H1 (cell line): ENCODE data around the gene SPARC. TPM values are rescaled to one million over a fixed set of nuclear protein-coding genes. Genes with fewer than 3 reads are reported as not detected.

Experiments
- EP300 ChIP-seq, 2 experiments: IDR thresholded peaks; 1 replicate in 1 of 2; 2 replicates in 1 of 2; pipeline ENCODE4 v1.6.1; 2011 to 2012; ENCODE audit warnings: low read depth in 2 of 2, low read length in 2 of 2, mild to moderate bottlenecking in 2 of 2, borderline replicate concordance in 1 of 2, inconsistent platforms in 1 of 2, moderate library complexity in 1 of 2
- EZH2 ChIP-seq: fragments of 200-600 bp; sonication (generic); IDR thresholded peaks from 2 replicates; pipeline ENCODE4 v1.7.1; 2012; ENCODE audit warnings: low read depth, mild to moderate bottlenecking, moderate library complexity, low read length, inconsistent platforms; ENCODE audit not compliant: severe bottlenecking
- FOSL1 ChIP-seq: IDR thresholded peaks from 2 replicates; pipeline ENCODE4 v1.6.1; 2011; ENCODE audit warnings: mild to moderate bottlenecking, low read depth, low read length, moderate library complexity; ENCODE audit not compliant: insufficient read depth
- KDM1A ChIP-seq: fragments of 200-600, 300-600 bp; sonication (generic); IDR thresholded peaks from 2 replicates; pipeline ENCODE4 v1.7.1; 2016; ENCODE audit warnings: mild to moderate bottlenecking, low read length, borderline replicate concordance
- NANOG ChIP-seq: IDR thresholded peaks from 2 replicates; pipeline ENCODE4 v1.6.1; 2011; ENCODE audit warnings: low read length, low read depth, mild to moderate bottlenecking, inconsistent platforms; ENCODE audit not compliant: insufficient read depth, poor library complexity, severe bottlenecking
- RNF2 ChIP-seq: fragments of 200-900, 300-1000 bp; sonication (generic); IDR thresholded peaks from 2 replicates; pipeline ENCODE4 v1.7.1; 2016; ENCODE audit warnings: borderline replicate concordance, low read depth, mild to moderate bottlenecking, antibody characterized with exemption, low read length; ENCODE audit not compliant: poor library complexity, severe bottlenecking; ENCODE audit errors: missing control alignments
- ZNF274 ChIP-seq: IDR thresholded peaks from 2 replicates; pipeline ENCODE4 v1.7.0; 2012; ENCODE audit warnings: low read length, borderline replicate concordance; ENCODE audit errors: extremely low read depth
- polyA plus RNA-seq, 7 experiments: library from polyadenylated mRNA; depleted of rRNA in 3 of 7; stranded (reverse) in 5 of 7; unstranded in 2 of 7; fragments of >200 nt in 5 of 7; fragments of 200-250 nt in 2 of 7; gene quantifications; 1 replicate in 5 of 7; 2 replicates in 1 of 7; 4 replicates in 1 of 7; pipeline versions ENCODE4 v1.2.1 to v1.2.3, GENCODE V29; 2011 to 2013; ENCODE audit warnings: missing spikeins in 2 of 7, mixed read lengths in 2 of 7
- total RNA-seq: library from RNA; stranded (reverse); fragmentation: NEBNext Ultra II Directional; extraction: Animal tissue kit (Norgen Biotek cat#: 25700); gene quantifications from 2 replicates; pipeline ENCODE4 v1.2.1, GENCODE V29; 2021

SPARC gene
- total and polyA plus RNA-seq, 2 of the 8 experiments (the other 6 are each of a cell fraction or from before 2014, with no cell fraction given) = 375 to 438 TPM

GRCh38 chr5:151679421-151680155 is 7.1 kb downstream of the SPARC start (continued):
- TF ChIP-seq ZNF274 = no peak
- no peak for TF ChIP-seq KDM1A
- no peak for TF ChIP-seq NANOG
- TF ChIP-seq RNF2 = no peak
- no peak for TF ChIP-seq FOSL1
- no peak for TF ChIP-seq EZH2
- TF ChIP-seq EP300 (IDR thresholded peaks at IDR 0.05; ENCODE audit: borderline replicate concordance in 1 of 2, low read depth in 2 of 2, low read length in 2 of 2) = no peak
